Ovary (tissue), 9 donors: ENCODE results near the gene CBX4. TPM values are rescaled to one million over a fixed set of nuclear protein-coding genes. Genes with fewer than 3 reads are reported as not detected.

Source experiments
- DNase-seq, 5 donors: peaks; one replicate each; pipeline ENCODE4 v3.0.0-alpha.2; 2019 to 2020
- H3K27ac ChIP-seq, 2 donors: fragments of 200-600 bp; one replicate each; pipeline versions ENCODE4 v1.5.1 to v1.8.0; 2019 to 2022
- H3K27me3 ChIP-seq: fragments of 200-600 bp; one replicate; pipeline ENCODE4 v1.8.0; 2022
- H3K36me3 ChIP-seq: fragments of 200-600 bp; sonication (generic); one replicate; pipeline ENCODE4 v1.5.1; 2019
- H3K4me1 ChIP-seq: one replicate; pipeline ENCODE4 v1.8.1; 2013; ENCODE audit warnings: mild to moderate bottlenecking, moderate library complexity; ENCODE audit not compliant: insufficient read depth
- H3K4me3 ChIP-seq: fragments of 200-600 bp; sonication (generic); one replicate; pipeline ENCODE4 v1.5.1; 2017
- H3K9me3 ChIP-seq, 2 donors: fragments of 200-600 bp in 1 of 2; sonication (generic) in 1 of 2; one replicate each; pipeline versions ENCODE4 v1.5.1 to v1.8.1; 2013 to 2019; ENCODE audit warnings: mild to moderate bottlenecking in 1 of 2, moderate library complexity in 1 of 2
- CTCF ChIP-seq, 3 donors: fragments of 450-650 bp in 2 of 3; fragments of 200-600 bp in 1 of 3; IDR thresholded peaks; one replicate each; pipeline versions ENCODE4 v1.5.1 to v1.8.0; 2016 to 2022; ENCODE audit warnings: antibody characterized with exemption in 3 of 3, mild to moderate bottlenecking in 1 of 3
- EP300 ChIP-seq: sonication (generic); formaldehyde crosslinking; IDR thresholded peaks from one replicate; pipeline ENCODE4 v1.6.1; 2017; ENCODE audit warnings: antibody characterized with exemption
- POLR2A ChIP-seq: fragments of 450-650 bp; IDR thresholded peaks from one replicate; pipeline ENCODE4 v1.6.1; 2017; ENCODE audit warnings: antibody characterized with exemption, mild to moderate bottlenecking, moderate library complexity
- WGBS, 3 donors: extraction: QIAGEN DNeasy Blood & Tissue Kit in 1 of 3; methylation state at CpG; one replicate each; pipeline versions ENCODE4 v1.1.5 to v1.1.7; 2013 to 2017; 5-methylcytosine and 5-hydroxymethylcytosine counted together
- intact Hi-C, 4 donors: fragments of 100-400 bp; cut with DNase I; formaldehyde crosslinking; loops; one replicate each; pipeline versions ENCODE4 v1.11.0 to v1.15.1; 2022 to 2023
- polyA plus RNA-seq, 2 donors: library from polyadenylated mRNA; stranded (reverse); fragments of 200-250 nt in 1 of 2; fragments of 350-450 nt in 1 of 2; fragmentation: Illumina TruSeq in 1 of 2; extraction: RNeasy Lipid Tissue Mini Kit (QIAGEN cat#74804) in 1 of 2; gene quantifications; one replicate each; pipeline ENCODE4 v1.2.3, GENCODE V29; 2013 to 2014
- total RNA-seq, 7 donors: library from RNA; depleted of rRNA in 2 of 7; stranded (reverse); fragments of >200 nt in 2 of 7; fragmentation: NEBNext Ultra II Directional in 3 of 7; extraction: Animal tissue kit (Norgen Biotek cat#: 25700) in 3 of 7; gene quantifications; one replicate each; pipeline versions ENCODE4 v1.1.0 to v1.2.4, GENCODE V29; 2016 to 2023
- donor health status: DM: no; HTN: no; CAD: no; lungs with moderate emphysema.
- donor health status: DM: no; HTN: no; CAD: no.
- donor health status: Bipolar disorder and iron deficiency.
- donor health status: DM: yes; HTN: yes; CAD: no.
- donor health status: DM: no; HTN: no; CAD: no.
- donor health status: DM: yes; HTN: yes; CAD: no.

CBX4 gene
- total and polyA plus RNA-seq, 9 donors, result 5.5 to 27.9 (median 16.0) TPM

- no peak overlapping the region for H3K4me3 ChIP-seq
- intact Hi-C loops, result no loop called here
- peaks cover 41% of the 10 kb centered on the region for H3K27me3 ChIP-seq
- TF ChIP-seq POLR2A (no peak), CTCF (IDR thresholded peaks at IDR 0.05) (no peak), EP300 (no peak)
- H3K4me1 ChIP-seq, result peaks cover 3% of the 10 kb centered on the region
- DNase-seq, result no peak
- no peak overlapping the region for H3K27ac ChIP-seq
- no peaks in the 10 kb centered on the region for H3K9me3 ChIP-seq
- no peaks in the 10 kb centered on the region for H3K36me3 ChIP-seq
- 5 to 8% (median 6%) methylated on average over 31 of the region's 31 CpGs for WGBS, 3 donors
These were observed 35.7 kb downstream of the CBX4 start for GRCh38 chr17:79803421-79803996.

- no peak overlapping the region for H3K27ac ChIP-seq
- no peaks in the 10 kb centered on the region for H3K36me3 ChIP-seq
- H3K4me1 ChIP-seq, result peaks cover 8% of the 10 kb centered on the region
- H3K27me3 ChIP-seq, result peaks cover 40% of the 10 kb centered on the region
- DNase-seq, result no peak
- TF ChIP-seq POLR2A (no peak), EP300 (no peak), CTCF (IDR thresholded peaks at IDR 0.05) (no peak)
- H3K9me3 ChIP-seq, result no peaks in the 10 kb centered on the region
- no peak overlapping the region for H3K4me3 ChIP-seq
- intact Hi-C loops, result no loop called here
- 3 to 5% (median 3%) methylated on average over 38 to 57 of the region's 57 CpGs for WGBS, 3 donors
These were observed 36.4 kb downstream of the CBX4 start for GRCh38 chr17:79802736-79803420.

GRCh38 chr17:79802039-79802735, 37.1 kb downstream of the CBX4 start:
- peaks cover 38% of the 10 kb centered on the region for H3K27me3 ChIP-seq
- H3K36me3 ChIP-seq, result no peaks in the 10 kb centered on the region
- intact Hi-C loops, result no loop called here
- no peaks in the 10 kb centered on the region for H3K9me3 ChIP-seq
- no peak for DNase-seq
- no peak for TF ChIP-seq CTCF (IDR thresholded peaks at IDR 0.05)
- TF ChIP-seq EP300, result no peak
- no peak for TF ChIP-seq POLR2A
- H3K4me3 ChIP-seq, result no peak overlapping the region
- no peak overlapping the region for H3K27ac ChIP-seq
- whole genome bisulfite sequencing, 3 donors, result 6 to 8% (median 7%) methylated on average over 11 of the region's 11 CpGs
- peaks cover 9% of the 10 kb centered on the region for H3K4me1 ChIP-seq

GRCh38 chr17:79801156-79802038, 37.8 kb downstream of the CBX4 start:
- TF ChIP-seq POLR2A, result no peak
- no peak for TF ChIP-seq EP300
- no peak for TF ChIP-seq CTCF (IDR thresholded peaks at IDR 0.05)
- H3K27ac ChIP-seq, result no peak overlapping the region
- H3K4me1 ChIP-seq, result peaks cover 9% of the 10 kb centered on the region
- H3K36me3 ChIP-seq, result no peaks in the 10 kb centered on the region
- DNase-seq, result no peak
- H3K27me3 ChIP-seq, result peaks cover 38% of the 10 kb centered on the region
- no peaks in the 10 kb centered on the region for H3K9me3 ChIP-seq
- H3K4me3 ChIP-seq, result no peak overlapping the region
- intact Hi-C loops, result no loop called here
- WGBS, 3 donors, result 3 to 7% (median 7%) methylated on average over 30 to 52 of the region's 52 CpGs
